ENCODE data around the gene CD40.

DNA sequence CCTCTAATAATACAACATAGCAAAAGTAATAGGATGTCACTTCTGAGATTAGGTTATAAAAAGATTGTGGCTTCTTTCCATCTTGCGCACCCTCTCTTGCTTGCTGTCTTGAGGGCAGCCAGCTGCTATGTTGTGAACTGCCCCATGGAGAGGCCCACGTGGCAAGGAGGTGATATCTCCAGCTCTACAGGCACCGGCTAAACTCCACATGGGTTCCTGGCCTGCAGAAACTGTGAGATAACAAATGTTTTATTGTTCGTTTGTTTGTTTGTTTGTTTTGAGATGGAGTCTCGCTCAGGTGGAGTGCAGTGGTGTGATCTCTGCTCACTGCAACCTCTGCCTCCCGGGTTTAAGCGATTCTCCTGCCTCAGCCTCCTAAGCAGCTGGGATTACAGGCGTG is 38.0 kb downstream of the CD40 start:
- TF ChIP-seq, protein P1, sequence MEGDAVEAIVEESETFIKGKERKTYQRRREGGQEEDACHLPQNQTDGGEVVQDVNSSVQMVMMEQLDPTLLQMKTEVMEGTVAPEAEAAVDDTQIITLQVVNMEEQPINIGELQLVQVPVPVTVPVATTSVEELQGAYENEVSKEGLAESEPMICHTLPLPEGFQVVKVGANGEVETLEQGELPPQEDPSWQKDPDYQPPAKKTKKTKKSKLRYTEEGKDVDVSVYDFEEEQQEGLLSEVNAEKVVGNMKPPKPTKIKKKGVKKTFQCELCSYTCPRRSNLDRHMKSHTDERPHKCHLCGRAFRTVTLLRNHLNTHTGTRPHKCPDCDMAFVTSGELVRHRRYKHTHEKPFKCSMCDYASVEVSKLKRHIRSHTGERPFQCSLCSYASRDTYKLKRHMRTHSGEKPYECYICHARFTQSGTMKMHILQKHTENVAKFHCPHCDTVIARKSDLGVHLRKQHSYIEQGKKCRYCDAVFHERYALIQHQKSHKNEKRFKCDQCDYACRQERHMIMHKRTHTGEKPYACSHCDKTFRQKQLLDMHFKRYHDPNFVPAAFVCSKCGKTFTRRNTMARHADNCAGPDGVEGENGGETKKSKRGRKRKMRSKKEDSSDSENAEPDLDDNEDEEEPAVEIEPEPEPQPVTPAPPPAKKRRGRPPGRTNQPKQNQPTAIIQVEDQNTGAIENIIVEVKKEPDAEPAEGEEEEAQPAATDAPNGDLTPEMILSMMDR (IDR thresholded peaks at IDR 0.05) = no peak
- no peak for TF ChIP-seq POLR2A (IDR thresholded peaks at IDR 0.05)

Measured in breast epithelium (tissue), 3 donors.